Activated CD4-positive, alpha-beta T cell treated with anti-CD3 and anti-CD28 coated beads, Interleukin-2, amount 50 U/mL, for 48 hours (primary cell): ENCODE measurements around the gene CYP2B6.
"Not testable (repeated sequence)": the region's sequence is repeated elsewhere in the genome, so short reads cannot be mapped to it uniquely, and the experiment has no call there.

Experiments used
- DNase-seq, 2 experiments: peaks; one replicate each; pipeline ENCODE4 v3.0.0-alpha.2; 2020

The CYP2B6 gene

GRCh38 chr19:41039806-41040205 is 48.7 kb downstream of the CYP2B6 start:
- DNase-seq = no peak

GRCh38 chr19:41045095-41045494 is 54.0 kb downstream of the CYP2B6 start:
- DNase-seq = not testable (repeated sequence)

DNA sequence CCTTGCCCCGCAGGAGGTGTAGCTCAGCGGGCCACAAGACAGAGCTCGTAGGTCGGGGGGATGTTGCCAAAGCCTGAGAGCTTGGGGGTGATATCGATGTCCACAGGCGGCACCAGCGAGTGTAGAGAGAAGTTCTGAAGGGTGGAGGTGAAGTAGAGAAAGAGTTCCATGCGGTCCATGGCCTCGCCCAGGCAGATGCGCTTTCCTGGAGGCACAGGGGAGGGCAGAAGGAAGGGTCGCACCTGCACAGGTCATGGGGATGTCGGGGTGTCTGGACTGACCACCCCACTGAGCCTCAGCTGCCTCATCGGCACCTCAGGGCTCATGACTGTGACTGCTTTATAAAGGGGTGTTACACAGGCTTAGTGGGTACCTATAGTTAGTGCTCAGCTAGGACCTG is 59.3 kb downstream of the CYP2B6 start:
- no peak for DNase-seq

GRCh38 chr19:41052162-41052561 is 61.1 kb downstream of the CYP2B6 start:
- DNase-seq = not testable (repeated sequence)

DNA sequence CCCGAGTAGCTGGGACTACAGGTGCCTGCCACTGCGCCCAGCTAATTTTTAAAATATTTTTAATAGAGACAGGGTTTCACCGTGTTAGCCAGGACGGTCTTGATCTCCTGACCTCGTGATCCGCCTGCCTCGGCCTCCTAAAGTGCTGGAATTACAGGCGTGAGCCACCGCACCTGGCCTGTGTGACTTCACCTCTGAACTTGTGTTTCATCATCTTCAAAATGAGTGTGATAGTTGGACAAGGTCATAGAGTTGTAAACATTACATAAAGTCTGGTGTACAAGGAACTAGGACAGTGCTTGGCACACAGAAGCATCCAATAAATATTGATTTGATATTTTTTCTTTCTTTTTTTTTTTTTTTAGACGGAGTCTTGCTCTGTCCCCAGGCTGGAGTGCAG is 62.2 kb downstream of the CYP2B6 start:
- DNase-seq = not testable (repeated sequence)

DNA sequence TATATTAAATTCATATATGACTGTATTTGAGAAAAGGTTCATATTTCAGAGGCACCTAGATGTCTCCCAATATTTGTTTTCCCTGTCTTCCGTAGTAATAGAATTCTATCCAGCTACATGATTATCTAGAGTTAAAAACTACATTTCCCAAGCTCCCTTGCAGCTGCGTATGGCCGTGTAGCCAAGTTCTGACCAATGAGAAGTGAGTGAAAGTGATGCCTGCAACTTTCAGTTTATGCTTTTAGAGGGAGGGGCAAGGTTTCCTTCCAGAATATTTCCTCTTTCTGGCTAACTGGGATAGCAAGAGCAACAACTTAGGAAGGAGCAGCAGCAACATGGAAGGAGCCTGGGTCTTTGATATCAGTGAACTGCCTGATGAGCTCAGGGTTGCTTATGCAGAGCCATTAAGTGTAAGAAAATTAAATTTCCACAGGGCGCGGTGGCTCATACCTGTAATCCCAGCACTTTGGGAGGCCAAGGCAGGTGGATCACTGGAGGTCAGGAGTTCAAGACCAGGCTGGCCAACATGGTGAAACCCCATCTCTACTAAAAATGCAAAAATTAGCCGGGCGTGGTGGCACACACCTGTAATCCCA is 74.0 kb downstream of the CYP2B6 start:
- DNase-seq = no peak
